Esophagus squamous epithelium (tissue), 5 donors: ENCODE data around the gene PHKA2. TPM values are rescaled to one million over a fixed set of nuclear protein-coding genes. Genes with fewer than 3 reads are reported as not detected.

Experiments used
- DNase-seq: peaks from one replicate; lab custom pipeline; 2025; lab: John Stamatoyannopoulos, UW
- H3K27ac ChIP-seq, 4 donors: fragments of 200-600 bp; sonication (generic); one replicate each; pipeline ENCODE4 v1.5.1; 2016 to 2019; ENCODE audit warnings: mild to moderate bottlenecking in 1 of 4
- H3K27me3 ChIP-seq, 4 donors: fragments of 200-600 bp; sonication (generic); 1 replicate in 3 of 4; 2 replicates in 1 of 4; pipeline versions ENCODE4 v1.5.1 to v1.6.0; 2017 to 2021; ENCODE audit warnings: antibody characterized with exemption in 1 of 4
- H3K36me3 ChIP-seq, 3 donors: fragments of 200-600 bp; sonication (generic); one replicate each; pipeline ENCODE4 v1.5.1; 2016 to 2019
- H3K4me1 ChIP-seq, 3 donors: fragments of 200-600 bp; sonication (generic); one replicate each; pipeline ENCODE4 v1.5.1; 2017 to 2019
- H3K4me3 ChIP-seq, 4 donors: fragments of 200-600 bp; sonication (generic); 1 replicate in 3 of 4; 2 replicates in 1 of 4; pipeline ENCODE4 v1.5.1; 2016 to 2019; ENCODE audit warnings: mild to moderate bottlenecking in 2 of 4, moderate library complexity in 1 of 4
- H3K9me3 ChIP-seq, 3 donors: fragments of 200-600 bp; sonication (generic); one replicate each; pipeline ENCODE4 v1.5.1; 2016 to 2019
- POLR2A ChIP-seq, 4 donors: fragments of 450-650 bp; IDR thresholded peaks; one replicate each; pipeline ENCODE4 v1.6.1; 2017; ENCODE audit warnings: antibody characterized with exemption in 4 of 4, mild to moderate bottlenecking in 4 of 4, moderate library complexity in 3 of 4
- WGBS, 2 donors: methylation state at CpG; one replicate each; pipeline ENCODE4 v1.1.5; 2018; 5-methylcytosine and 5-hydroxymethylcytosine counted together
- intact Hi-C: fragments of 100-400 bp; cut with DNase I; formaldehyde crosslinking; loops from one replicate; pipeline ENCODE4 v1.15.0; 2022
- total RNA-seq, 4 donors: library from RNA; depleted of rRNA; stranded (reverse); fragments of >200 nt; gene quantifications; one replicate each; pipeline ENCODE4 v1.1.0, GENCODE V29; 2016
- TF ChIP-seq, protein P1 (sequence below), 6 experiments: fragments of 450-650 bp in 4 of 6; fragments of 200-600 bp in 2 of 6; sonication (generic) in 2 of 6; IDR thresholded peaks; one replicate each; pipeline ENCODE4 v1.5.1; 2016 to 2019; ENCODE audit warnings: antibody characterized with exemption in 6 of 6, mild to moderate bottlenecking in 4 of 6, moderate library complexity in 4 of 6
- donor health status: DM: yes; HTN: yes; CAD: no.

The PHKA2 gene
- total RNA-seq, 4 donors from 2014 or later, result 10.1 to 21.2 (median 13.5) TPM

DNA sequence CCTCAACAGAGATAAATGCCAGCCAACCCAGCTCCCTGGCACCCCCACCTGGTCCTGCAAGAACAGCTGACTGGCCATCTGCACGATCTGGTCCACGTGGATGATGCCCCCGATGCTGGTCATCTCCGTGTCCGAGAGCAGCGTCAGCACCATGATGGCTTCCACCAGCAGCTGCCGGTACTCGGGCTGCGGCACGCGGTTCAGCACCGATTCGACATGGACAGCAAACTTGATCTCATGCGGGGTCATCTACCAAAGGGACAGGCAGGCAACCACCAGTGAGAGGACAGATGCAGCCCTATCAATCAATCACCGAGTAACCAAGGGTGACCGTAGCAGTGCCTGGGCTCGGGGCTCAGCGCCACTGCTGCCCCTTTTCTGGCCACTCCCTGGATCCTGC, 89.8 kb downstream of the PHKA2 start:
- intact Hi-C loops, result no loop called here
- H3K4me3 ChIP-seq, result no peak overlapping the region
- no peak for DNase-seq
- peaks cover 0 to 29% (median 0%) of the 10 kb centered on the region in 3 donors for H3K36me3 ChIP-seq
- H3K9me3 ChIP-seq, result no peaks in the 10 kb centered on the region
- 92% methylated on average over 9 of the region's 18 CpGs; no CpG with 5 or more reads in 1 of the 2 donors for WGBS, 2 donors
- TF ChIP-seq, protein P1, sequence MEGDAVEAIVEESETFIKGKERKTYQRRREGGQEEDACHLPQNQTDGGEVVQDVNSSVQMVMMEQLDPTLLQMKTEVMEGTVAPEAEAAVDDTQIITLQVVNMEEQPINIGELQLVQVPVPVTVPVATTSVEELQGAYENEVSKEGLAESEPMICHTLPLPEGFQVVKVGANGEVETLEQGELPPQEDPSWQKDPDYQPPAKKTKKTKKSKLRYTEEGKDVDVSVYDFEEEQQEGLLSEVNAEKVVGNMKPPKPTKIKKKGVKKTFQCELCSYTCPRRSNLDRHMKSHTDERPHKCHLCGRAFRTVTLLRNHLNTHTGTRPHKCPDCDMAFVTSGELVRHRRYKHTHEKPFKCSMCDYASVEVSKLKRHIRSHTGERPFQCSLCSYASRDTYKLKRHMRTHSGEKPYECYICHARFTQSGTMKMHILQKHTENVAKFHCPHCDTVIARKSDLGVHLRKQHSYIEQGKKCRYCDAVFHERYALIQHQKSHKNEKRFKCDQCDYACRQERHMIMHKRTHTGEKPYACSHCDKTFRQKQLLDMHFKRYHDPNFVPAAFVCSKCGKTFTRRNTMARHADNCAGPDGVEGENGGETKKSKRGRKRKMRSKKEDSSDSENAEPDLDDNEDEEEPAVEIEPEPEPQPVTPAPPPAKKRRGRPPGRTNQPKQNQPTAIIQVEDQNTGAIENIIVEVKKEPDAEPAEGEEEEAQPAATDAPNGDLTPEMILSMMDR (IDR thresholded peaks at IDR 0.05), result no peak
- TF ChIP-seq POLR2A (IDR thresholded peaks at IDR 0.05), result no peak
- no peaks in the 10 kb centered on the region for H3K27me3 ChIP-seq
- peaks cover 0 to 24% (median 5%) of the 10 kb centered on the region in 3 donors for H3K4me1 ChIP-seq
- no peak overlapping the region for H3K27ac ChIP-seq

DNA sequence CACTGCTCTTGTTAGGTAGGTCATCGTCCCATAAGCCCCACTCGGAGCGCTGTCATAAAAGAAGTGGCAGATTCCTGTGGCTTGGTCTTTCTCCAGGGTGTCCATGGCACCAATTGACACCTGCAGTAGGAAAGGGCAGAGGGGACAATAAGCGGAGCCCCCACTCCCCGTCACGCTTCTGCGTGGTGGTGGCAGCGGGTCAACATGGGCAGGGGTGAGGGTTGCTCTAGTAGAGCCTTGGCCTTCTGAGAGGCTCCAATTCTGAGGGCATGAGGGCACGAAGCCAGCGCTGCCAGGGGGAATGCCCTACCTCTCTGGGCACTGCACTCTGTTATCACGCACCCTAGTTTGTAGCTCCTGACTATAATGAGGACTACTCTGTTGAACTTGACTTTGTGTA, 90.4 kb downstream of the PHKA2 start:
- TF ChIP-seq, protein P1 (IDR thresholded peaks at IDR 0.05), result no peak
- no peak for TF ChIP-seq POLR2A (IDR thresholded peaks at IDR 0.05)
- intact Hi-C loops, result no loop called here
- DNase-seq, result no peak
- Histone ChIP-seq H3K4me3 (no peak overlapping the region), H3K36me3 (peaks cover 0 to 25% (median 0%) of the 10 kb centered on the region in 3 donors), H3K4me1 (peaks cover 0 to 24% (median 5%) of the 10 kb centered on the region in 3 donors), H3K27me3 (no peaks in the 10 kb centered on the region), H3K27ac (no peak overlapping the region), H3K9me3 (no peaks in the 10 kb centered on the region)
- 89 to 100% methylated on average over 1 to 9 of the region's 11 CpGs for whole genome bisulfite sequencing, 2 donors

DNA sequence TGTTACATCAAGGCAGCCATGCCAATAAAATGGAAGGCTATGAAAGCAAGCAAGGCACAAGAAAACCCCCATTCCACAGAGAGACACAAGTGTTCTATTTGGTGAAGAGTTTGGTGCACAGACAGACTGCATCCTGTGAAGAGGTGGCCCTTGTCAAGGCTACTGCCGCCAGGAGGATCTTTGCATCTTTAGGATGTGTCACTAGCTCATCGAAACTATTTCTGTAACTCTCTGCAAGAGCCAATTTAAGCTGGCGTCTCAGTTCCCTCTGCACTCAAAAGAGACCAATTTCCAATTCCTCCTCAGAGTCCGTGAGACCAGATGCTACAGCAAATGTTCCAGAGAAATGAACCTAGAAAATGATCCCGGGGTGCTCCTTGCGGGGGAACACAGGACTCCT, 91.0 kb downstream of the PHKA2 start:
- intact Hi-C loops, result no loop called here
- WGBS, 2 donors, result 88 to 100% methylated on average over 1 to 6 of the region's 6 CpGs
- Histone ChIP-seq H3K4me1 (peaks cover 0 to 27% (median 5%) of the 10 kb centered on the region in 3 donors), H3K36me3 (peaks cover 0 to 20% (median 0%) of the 10 kb centered on the region in 3 donors), H3K27me3 (no peaks in the 10 kb centered on the region), H3K9me3 (no peaks in the 10 kb centered on the region), H3K4me3 (no peak overlapping the region), H3K27ac (no peak overlapping the region)
- TF ChIP-seq, protein P1 (IDR thresholded peaks at IDR 0.05), result no peak
- TF ChIP-seq POLR2A (IDR thresholded peaks at IDR 0.05), result no peak
- no peak for DNase-seq

DNA sequence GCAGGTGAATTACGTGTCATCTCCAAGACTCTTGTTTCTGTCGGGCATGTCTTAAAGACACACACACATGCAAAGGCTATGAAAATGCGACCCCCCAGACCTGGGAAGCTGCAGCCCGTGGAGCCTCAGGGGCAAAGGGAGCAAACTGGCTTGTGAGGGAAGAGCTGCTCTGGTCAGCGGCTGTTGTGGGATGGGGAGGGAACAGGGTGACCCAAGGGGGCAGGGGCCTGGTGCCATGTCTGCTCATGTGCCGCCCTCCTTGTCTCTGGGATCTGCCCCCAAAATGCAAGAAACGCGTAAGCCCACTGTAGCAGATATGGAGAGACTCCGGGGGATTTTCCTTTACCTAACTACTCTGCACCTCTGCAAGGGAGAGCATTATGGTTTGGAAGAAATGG, 92.4 kb downstream of the PHKA2 start:
- TF ChIP-seq, protein P1 (IDR thresholded peaks at IDR 0.05), result no peak
- TF ChIP-seq POLR2A (IDR thresholded peaks at IDR 0.05), result no peak
- H3K36me3 ChIP-seq, result peaks cover 0 to 13% (median 0%) of the 10 kb centered on the region in 3 donors
- no peak for DNase-seq
- H3K9me3 ChIP-seq, result no peaks in the 10 kb centered on the region
- peaks cover 0 to 40% (median 16%) of the 10 kb centered on the region in 3 donors for H3K4me1 ChIP-seq
- intact Hi-C loops, result no loop called here
- no peak overlapping the region for H3K27ac ChIP-seq
- no peaks in the 10 kb centered on the region for H3K27me3 ChIP-seq
- WGBS, 2 donors, result 60 to 74% methylated on average over 1 to 7 of the region's 9 CpGs
- no peak overlapping the region for H3K4me3 ChIP-seq

DNA sequence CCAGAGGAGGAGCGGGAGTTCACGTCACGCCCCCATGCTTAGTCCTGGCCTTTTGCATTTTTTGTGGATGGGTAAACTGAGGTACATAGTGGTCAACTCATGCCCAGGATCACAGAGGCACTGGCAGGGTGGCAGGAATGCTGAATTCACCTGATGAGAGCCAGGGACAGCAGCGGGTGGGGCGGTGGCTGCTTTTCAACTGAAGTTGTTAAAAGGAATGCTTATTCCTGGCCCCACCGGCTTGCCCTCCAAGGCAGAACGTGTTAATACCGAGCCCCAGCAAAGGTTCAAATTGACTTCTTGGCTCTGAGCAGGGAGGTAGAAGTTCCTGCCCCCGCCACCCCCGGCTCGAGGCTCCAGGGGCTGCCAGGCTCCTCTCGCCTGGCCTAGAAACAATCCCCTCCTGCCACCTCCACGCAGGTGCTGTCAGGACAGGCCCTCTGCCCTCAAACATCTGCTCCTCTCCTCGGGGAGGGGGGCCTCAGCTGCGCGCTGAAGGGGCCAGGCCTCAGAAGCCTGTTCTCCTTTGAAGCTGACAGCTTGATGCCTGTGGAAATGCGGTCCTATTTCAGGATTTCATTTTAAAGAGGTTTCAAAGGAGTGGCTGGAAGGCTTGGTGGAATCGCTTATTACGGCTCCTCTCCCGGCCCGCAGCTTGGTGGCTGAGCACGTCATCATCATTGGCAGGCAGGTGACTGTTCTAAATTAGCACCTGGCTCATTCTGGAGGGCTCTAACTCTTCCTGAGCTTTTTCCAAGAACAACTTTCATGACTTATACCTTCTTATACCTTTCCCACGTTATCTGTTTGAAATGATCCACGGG, 93.0 kb downstream of the PHKA2 start:
- Histone ChIP-seq H3K27ac (no peak overlapping the region), H3K9me3 (no peaks in the 10 kb centered on the region), H3K36me3 (peaks cover 0 to 13% (median 0%) of the 10 kb centered on the region in 3 donors), H3K27me3 (no peaks in the 10 kb centered on the region), H3K4me3 (no peak overlapping the region), H3K4me1 (peaks cover 0 to 40% (median 13%) of the 10 kb centered on the region in 3 donors)
- TF ChIP-seq, protein P1 (IDR thresholded peaks at IDR 0.05), result no peak
- no peak for TF ChIP-seq POLR2A (IDR thresholded peaks at IDR 0.05)
- no peak for DNase-seq
- WGBS, 2 donors, result 55 to 85% methylated on average over 4 to 9 of the region's 24 CpGs
- intact Hi-C loops, result no loop called here
